ENCODE measurements around the gene RIMBP3C.
"Not testable (repeated sequence)": the region's sequence is repeated elsewhere in the genome, so short reads cannot be mapped to it uniquely, and the experiment has no call there.

Gene RIMBP3C

GRCh38 chr22:21516522-21516921 lies 34.7 kb downstream of the RIMBP3C start:
- CTCF ChIA-PET; POLR2A ChIA-PET; DNase-seq (ENCODE audit: extremely low spot score): not testable (repeated sequence)

GRCh38 chr22:21515234-21515633 lies 36.0 kb downstream of the RIMBP3C start:
- DNase-seq (ENCODE audit: extremely low spot score); POLR2A ChIA-PET; CTCF ChIA-PET: not testable (repeated sequence)

GRCh38 chr22:21514117-21514516 lies 37.1 kb downstream of the RIMBP3C start:
- POLR2A ChIA-PET; DNase-seq (ENCODE audit: extremely low spot score); CTCF ChIA-PET: not testable (repeated sequence)

GRCh38 chr22:21512022-21512421 lies 39.2 kb downstream of the RIMBP3C start:
- DNase-seq (ENCODE audit: extremely low spot score); POLR2A ChIA-PET; CTCF ChIA-PET: not testable (repeated sequence)

- CTCF ChIA-PET; POLR2A ChIA-PET; DNase-seq (ENCODE audit: extremely low spot score): not testable (repeated sequence)
These were observed 40.9 kb downstream of the RIMBP3C start for GRCh38 chr22:21510397-21510796.

GRCh38 chr22:21499623-21500506 lies 51.4 kb downstream of the RIMBP3C start:
- POLR2A ChIA-PET; CTCF ChIA-PET; DNase-seq (ENCODE audit: extremely low spot score): not testable (repeated sequence)

- CTCF ChIA-PET; DNase-seq (ENCODE audit: extremely low spot score); POLR2A ChIA-PET: not testable (repeated sequence)
These were observed 52.8 kb downstream of the RIMBP3C start for GRCh38 chr22:21498489-21498888.

GRCh38 chr22:21497984-21498383 lies 53.3 kb downstream of the RIMBP3C start:
- DNase-seq (ENCODE audit: extremely low spot score); CTCF ChIA-PET; POLR2A ChIA-PET: not testable (repeated sequence)

Data from GM10248 (cell line).